ENCODE results near the gene PAPPA2.

The PAPPA2 gene

GRCh38 chr1:176801514-176802020 is 338.6 kb downstream of the PAPPA2 start:
- no peaks in the 10 kb centered on the region for H3K4me1 ChIP-seq (ENCODE audit: control insufficient read depth, insufficient read depth, low read length, unreplicated experiment)
- no peak overlapping the region for H3K27ac ChIP-seq (ENCODE audit: low read depth, low read length)
- no peaks in the 10 kb centered on the region for H3K79me2 ChIP-seq (ENCODE audit: control insufficient read depth, insufficient read depth, low read length, unreplicated experiment)
- H3K36me3 ChIP-seq (ENCODE audit: insufficient read depth, low read length) = no peaks in the 10 kb centered on the region
- H3K27me3 ChIP-seq (ENCODE audit: insufficient read depth, low read length) = no peaks in the 10 kb centered on the region
- H2AFZ ChIP-seq (ENCODE audit: low read length, unreplicated experiment) = no peak overlapping the region
- H3K4me3 ChIP-seq (ENCODE audit: low read depth, low read length) = no peak overlapping the region

- Histone ChIP-seq H2AFZ (ENCODE audit: low read length, unreplicated experiment) (no peak overlapping the region), H3K27me3 (ENCODE audit: insufficient read depth, low read length) (no peaks in the 10 kb centered on the region), H3K36me3 (ENCODE audit: insufficient read depth, low read length) (no peaks in the 10 kb centered on the region), H3K4me1 (ENCODE audit: control insufficient read depth, insufficient read depth, low read length, unreplicated experiment) (no peaks in the 10 kb centered on the region), H3K27ac (ENCODE audit: low read depth, low read length) (no peak overlapping the region), H3K79me2 (ENCODE audit: control insufficient read depth, insufficient read depth, low read length, unreplicated experiment) (no peaks in the 10 kb centered on the region), H3K4me3 (ENCODE audit: low read depth, low read length) (no peak overlapping the region)
Observed at GRCh38 chr1:176802316-176802715, 339.3 kb downstream of the PAPPA2 start.

- H3K4me3 ChIP-seq (ENCODE audit: low read depth, low read length) = no peak overlapping the region
- no peak overlapping the region for H3K27ac ChIP-seq (ENCODE audit: low read depth, low read length)
- H3K4me1 ChIP-seq (ENCODE audit: control insufficient read depth, insufficient read depth, low read length, unreplicated experiment) = no peaks in the 10 kb centered on the region
- H3K36me3 ChIP-seq (ENCODE audit: insufficient read depth, low read length) = no peaks in the 10 kb centered on the region
- no peaks in the 10 kb centered on the region for H3K27me3 ChIP-seq (ENCODE audit: insufficient read depth, low read length)
- H3K79me2 ChIP-seq (ENCODE audit: control insufficient read depth, insufficient read depth, low read length, unreplicated experiment) = no peaks in the 10 kb centered on the region
- H2AFZ ChIP-seq (ENCODE audit: low read length, unreplicated experiment) = no peak overlapping the region
Observed at GRCh38 chr1:176803042-176803441, 340.1 kb downstream of the PAPPA2 start.

- H3K36me3 ChIP-seq (ENCODE audit: insufficient read depth, low read length) = no peaks in the 10 kb centered on the region
- no peak overlapping the region for H2AFZ ChIP-seq (ENCODE audit: low read length, unreplicated experiment)
- H3K27ac ChIP-seq (ENCODE audit: low read depth, low read length) = no peak overlapping the region
- no peak overlapping the region for H3K4me3 ChIP-seq (ENCODE audit: low read depth, low read length)
- H3K27me3 ChIP-seq (ENCODE audit: insufficient read depth, low read length) = no peaks in the 10 kb centered on the region
- H3K4me1 ChIP-seq (ENCODE audit: control insufficient read depth, insufficient read depth, low read length, unreplicated experiment) = no peaks in the 10 kb centered on the region
- no peaks in the 10 kb centered on the region for H3K79me2 ChIP-seq (ENCODE audit: control insufficient read depth, insufficient read depth, low read length, unreplicated experiment)
Observed at GRCh38 chr1:176803596-176803995, 340.6 kb downstream of the PAPPA2 start.

GRCh38 chr1:176809292-176809691 is 346.3 kb downstream of the PAPPA2 start:
- Histone ChIP-seq H3K27me3 (ENCODE audit: insufficient read depth, low read length) (no peaks in the 10 kb centered on the region), H3K36me3 (ENCODE audit: insufficient read depth, low read length) (no peaks in the 10 kb centered on the region), H3K79me2 (ENCODE audit: control insufficient read depth, insufficient read depth, low read length, unreplicated experiment) (no peaks in the 10 kb centered on the region), H2AFZ (ENCODE audit: low read length, unreplicated experiment) (no peak overlapping the region), H3K4me3 (ENCODE audit: low read depth, low read length) (no peak overlapping the region), H3K4me1 (ENCODE audit: control insufficient read depth, insufficient read depth, low read length, unreplicated experiment) (no peaks in the 10 kb centered on the region), H3K27ac (ENCODE audit: low read depth, low read length) (no peak overlapping the region)

GRCh38 chr1:176811511-176812288 is 348.7 kb downstream of the PAPPA2 start:
- Histone ChIP-seq H3K36me3 (ENCODE audit: insufficient read depth, low read length) (no peaks in the 10 kb centered on the region), H3K79me2 (ENCODE audit: control insufficient read depth, insufficient read depth, low read length, unreplicated experiment) (no peaks in the 10 kb centered on the region), H3K27ac (ENCODE audit: low read depth, low read length) (no peak overlapping the region), H3K4me3 (ENCODE audit: low read depth, low read length) (no peak overlapping the region), H2AFZ (ENCODE audit: low read length, unreplicated experiment) (no peak overlapping the region), H3K4me1 (ENCODE audit: control insufficient read depth, insufficient read depth, low read length, unreplicated experiment) (no peaks in the 10 kb centered on the region), H3K27me3 (ENCODE audit: insufficient read depth, low read length) (no peaks in the 10 kb centered on the region)

GRCh38 chr1:176815621-176816020 is 352.6 kb downstream of the PAPPA2 start:
- Histone ChIP-seq H3K36me3 (ENCODE audit: insufficient read depth, low read length) (no peaks in the 10 kb centered on the region), H3K4me3 (ENCODE audit: low read depth, low read length) (no peak overlapping the region), H3K27ac (ENCODE audit: low read depth, low read length) (no peak overlapping the region), H3K79me2 (ENCODE audit: control insufficient read depth, insufficient read depth, low read length, unreplicated experiment) (no peaks in the 10 kb centered on the region), H3K27me3 (ENCODE audit: insufficient read depth, low read length) (no peaks in the 10 kb centered on the region), H3K4me1 (ENCODE audit: control insufficient read depth, insufficient read depth, low read length, unreplicated experiment) (no peaks in the 10 kb centered on the region), H2AFZ (ENCODE audit: low read length, unreplicated experiment) (no peak overlapping the region)

GRCh38 chr1:176816232-176816631 is 353.3 kb downstream of the PAPPA2 start:
- no peaks in the 10 kb centered on the region for H3K36me3 ChIP-seq (ENCODE audit: insufficient read depth, low read length)
- H2AFZ ChIP-seq (ENCODE audit: low read length, unreplicated experiment) = no peak overlapping the region
- H3K79me2 ChIP-seq (ENCODE audit: control insufficient read depth, insufficient read depth, low read length, unreplicated experiment) = no peaks in the 10 kb centered on the region
- H3K4me1 ChIP-seq (ENCODE audit: control insufficient read depth, insufficient read depth, low read length, unreplicated experiment) = no peaks in the 10 kb centered on the region
- no peak overlapping the region for H3K4me3 ChIP-seq (ENCODE audit: low read depth, low read length)
- H3K27me3 ChIP-seq (ENCODE audit: insufficient read depth, low read length) = no peaks in the 10 kb centered on the region
- H3K27ac ChIP-seq (ENCODE audit: low read depth, low read length) = no peak overlapping the region

- no peak overlapping the region for H3K4me3 ChIP-seq (ENCODE audit: low read depth, low read length)
- H3K79me2 ChIP-seq (ENCODE audit: control insufficient read depth, insufficient read depth, low read length, unreplicated experiment) = no peaks in the 10 kb centered on the region
- no peak overlapping the region for H2AFZ ChIP-seq (ENCODE audit: low read length, unreplicated experiment)
- no peaks in the 10 kb centered on the region for H3K36me3 ChIP-seq (ENCODE audit: insufficient read depth, low read length)
- H3K27ac ChIP-seq (ENCODE audit: low read depth, low read length) = no peak overlapping the region
- no peaks in the 10 kb centered on the region for H3K27me3 ChIP-seq (ENCODE audit: insufficient read depth, low read length)
- no peaks in the 10 kb centered on the region for H3K4me1 ChIP-seq (ENCODE audit: control insufficient read depth, insufficient read depth, low read length, unreplicated experiment)
Observed at GRCh38 chr1:176820391-176821031, 357.5 kb downstream of the PAPPA2 start.

- H3K36me3 ChIP-seq (ENCODE audit: insufficient read depth, low read length) = no peaks in the 10 kb centered on the region
- H2AFZ ChIP-seq (ENCODE audit: low read length, unreplicated experiment) = no peak overlapping the region
- H3K27me3 ChIP-seq (ENCODE audit: insufficient read depth, low read length) = no peaks in the 10 kb centered on the region
- no peak overlapping the region for H3K4me3 ChIP-seq (ENCODE audit: low read depth, low read length)
- H3K79me2 ChIP-seq (ENCODE audit: control insufficient read depth, insufficient read depth, low read length, unreplicated experiment) = no peaks in the 10 kb centered on the region
- H3K27ac ChIP-seq (ENCODE audit: low read depth, low read length) = no peak overlapping the region
- H3K4me1 ChIP-seq (ENCODE audit: control insufficient read depth, insufficient read depth, low read length, unreplicated experiment) = no peaks in the 10 kb centered on the region
Observed at GRCh38 chr1:176826265-176826664, 363.3 kb downstream of the PAPPA2 start.

- Histone ChIP-seq H3K27me3 (ENCODE audit: insufficient read depth, low read length) (no peaks in the 10 kb centered on the region), H3K27ac (ENCODE audit: low read depth, low read length) (no peak overlapping the region), H3K4me1 (ENCODE audit: control insufficient read depth, insufficient read depth, low read length, unreplicated experiment) (no peaks in the 10 kb centered on the region), H3K36me3 (ENCODE audit: insufficient read depth, low read length) (no peaks in the 10 kb centered on the region), H2AFZ (ENCODE audit: low read length, unreplicated experiment) (no peak overlapping the region), H3K4me3 (ENCODE audit: low read depth, low read length) (no peak overlapping the region), H3K79me2 (ENCODE audit: control insufficient read depth, insufficient read depth, low read length, unreplicated experiment) (no peaks in the 10 kb centered on the region)
Observed at GRCh38 chr1:176829261-176829660, 366.3 kb downstream of the PAPPA2 start.
